ENCODE measurements around the gene IRGQ.

- no peak for TF ChIP-seq EZH2 (IDR thresholded peaks at IDR 0.05; ENCODE audit: borderline replicate concordance)
- TF ChIP-seq CTCF (IDR thresholded peaks at IDR 0.05; ENCODE audit: poor library complexity), result no peak
- TF ChIP-seq EZH2phosphoT487 (IDR thresholded peaks at IDR 0.05; ENCODE audit: low read depth, severe bottlenecking, unreplicated experiment), result no peak
Observed at GRCh38 chr19:43575955-43576878, 19.7 kb downstream of the IRGQ start.
